HG02938 (cell line): ENCODE data around the gene GIT2.
"Not testable (repeated sequence)": the region's sequence is repeated elsewhere in the genome, so short reads cannot be mapped to it uniquely, and the experiment has no call there.

ENCODE experiments used
- ATAC-seq: cut with Tn5 transposase; IDR thresholded peaks from one replicate; pipeline ENCODE4 v1.9.1; 2021; ENCODE audit warnings: mild to moderate bottlenecking, moderate library complexity; ENCODE audit not compliant: unreplicated experiment

Gene GIT2, protein sequence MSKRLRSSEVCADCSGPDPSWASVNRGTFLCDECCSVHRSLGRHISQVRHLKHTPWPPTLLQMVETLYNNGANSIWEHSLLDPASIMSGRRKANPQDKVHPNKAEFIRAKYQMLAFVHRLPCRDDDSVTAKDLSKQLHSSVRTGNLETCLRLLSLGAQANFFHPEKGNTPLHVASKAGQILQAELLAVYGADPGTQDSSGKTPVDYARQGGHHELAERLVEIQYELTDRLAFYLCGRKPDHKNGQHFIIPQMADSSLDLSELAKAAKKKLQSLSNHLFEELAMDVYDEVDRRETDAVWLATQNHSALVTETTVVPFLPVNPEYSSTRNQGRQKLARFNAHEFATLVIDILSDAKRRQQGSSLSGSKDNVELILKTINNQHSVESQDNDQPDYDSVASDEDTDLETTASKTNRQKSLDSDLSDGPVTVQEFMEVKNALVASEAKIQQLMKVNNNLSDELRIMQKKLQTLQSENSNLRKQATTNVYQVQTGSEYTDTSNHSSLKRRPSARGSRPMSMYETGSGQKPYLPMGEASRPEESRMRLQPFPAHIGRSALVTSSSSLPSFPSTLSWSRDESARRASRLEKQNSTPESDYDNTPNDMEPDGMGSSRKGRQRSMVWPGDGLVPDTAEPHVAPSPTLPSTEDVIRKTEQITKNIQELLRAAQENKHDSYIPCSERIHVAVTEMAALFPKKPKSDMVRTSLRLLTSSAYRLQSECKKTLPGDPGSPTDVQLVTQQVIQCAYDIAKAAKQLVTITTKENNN

DNA sequence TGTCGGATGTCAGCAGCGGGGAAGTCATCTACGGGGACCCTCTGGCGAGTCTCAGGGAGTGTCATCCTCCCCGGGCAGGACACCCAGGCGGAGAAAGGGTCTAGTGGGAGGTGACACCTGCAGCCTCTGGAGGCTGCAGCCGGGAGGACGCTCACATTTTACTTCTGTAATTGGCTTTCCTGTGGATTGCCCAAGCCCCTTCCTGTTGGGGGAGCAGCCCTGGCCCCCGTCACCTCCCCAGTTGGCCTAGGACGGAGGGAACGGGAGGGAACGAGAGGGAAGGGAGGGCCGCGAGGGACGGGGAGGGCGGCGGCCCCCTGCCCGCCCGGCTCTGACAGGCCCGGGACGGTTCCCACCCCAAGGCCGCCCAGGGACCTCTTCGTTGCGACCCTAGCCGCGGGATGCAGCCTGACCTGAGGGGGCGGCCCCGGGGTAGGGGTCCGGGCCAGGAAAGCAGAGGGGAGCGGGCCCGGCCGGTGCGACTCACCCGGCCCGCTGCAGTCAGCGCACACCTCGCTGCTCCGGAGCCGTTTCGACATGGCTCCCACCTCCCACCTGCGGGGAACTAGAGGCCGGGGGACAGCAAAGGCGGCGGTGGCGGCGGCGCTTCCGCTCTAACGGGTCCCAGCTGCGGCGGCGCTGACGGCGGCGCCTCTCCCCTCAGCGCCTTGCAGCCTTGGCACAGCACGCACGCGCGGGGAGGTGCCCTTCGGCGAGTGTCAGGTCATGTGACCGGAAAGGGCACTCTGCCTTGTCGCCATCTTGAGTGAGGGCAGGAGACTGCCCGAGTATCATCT, at the start of gene GIT2:
Gene GIT2, minus strand, starts transcription at position 683 of the 797 bp plus-strand sequence. Its CDS starts 144 bp downstream, at position 539.
- peak; percentile 53 for ATAC-seq

DNA sequence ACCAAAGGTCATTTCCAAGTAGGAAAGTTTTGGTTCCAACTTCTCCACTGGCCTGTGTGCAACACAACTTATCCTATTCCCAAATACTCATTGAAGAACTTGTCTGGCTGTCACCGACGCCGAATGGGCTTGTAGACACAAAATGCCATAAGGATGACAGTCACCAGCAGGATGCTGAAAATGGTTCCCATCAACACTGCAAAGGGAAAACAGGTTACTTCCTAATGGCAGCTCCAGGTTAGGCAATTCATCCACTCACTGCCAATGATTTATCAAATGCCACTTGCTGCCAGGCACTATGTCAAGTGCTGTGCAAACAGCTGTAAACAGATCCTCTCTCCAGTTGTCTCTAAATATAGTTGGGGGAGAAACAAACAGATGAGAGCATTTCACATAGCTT, 46.1 kb upstream of the GIT2 start:
- ATAC-seq: no peak

DNA sequence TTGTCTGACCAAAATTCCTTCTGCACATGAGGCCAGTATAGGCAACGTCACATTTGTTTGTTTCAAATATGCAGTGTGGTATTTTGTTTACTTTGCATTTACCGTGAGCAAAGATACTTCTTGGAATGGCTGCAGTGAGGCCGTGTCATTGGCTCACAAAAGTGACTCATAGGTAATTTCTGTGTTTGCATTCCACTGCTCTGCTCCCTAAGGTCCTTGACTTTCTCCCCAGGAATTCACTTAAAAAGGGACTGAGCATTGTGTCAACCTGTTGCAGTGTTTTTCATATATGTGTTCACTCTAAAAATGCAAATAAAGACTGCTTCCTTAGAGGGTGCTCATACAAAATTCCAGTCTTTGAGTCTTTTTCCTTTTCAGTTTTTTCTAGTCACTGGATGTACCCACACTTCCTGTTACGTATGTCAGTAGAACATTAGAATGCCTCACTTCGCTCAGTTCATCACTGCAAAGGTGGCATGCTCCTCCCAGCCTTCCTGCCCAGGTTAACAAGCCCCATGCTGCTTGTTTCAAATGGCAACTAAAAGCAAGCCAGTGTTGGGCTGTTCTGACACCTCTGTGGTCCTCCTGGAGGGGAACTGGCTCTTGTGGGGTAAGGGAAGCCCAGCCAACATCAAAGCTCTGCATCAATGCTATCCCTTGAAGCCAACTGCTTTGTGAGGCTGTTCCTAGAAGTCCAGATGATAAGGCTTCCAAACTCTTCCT, 43.1 kb upstream of the GIT2 start:
- ATAC-seq: no peak

DNA sequence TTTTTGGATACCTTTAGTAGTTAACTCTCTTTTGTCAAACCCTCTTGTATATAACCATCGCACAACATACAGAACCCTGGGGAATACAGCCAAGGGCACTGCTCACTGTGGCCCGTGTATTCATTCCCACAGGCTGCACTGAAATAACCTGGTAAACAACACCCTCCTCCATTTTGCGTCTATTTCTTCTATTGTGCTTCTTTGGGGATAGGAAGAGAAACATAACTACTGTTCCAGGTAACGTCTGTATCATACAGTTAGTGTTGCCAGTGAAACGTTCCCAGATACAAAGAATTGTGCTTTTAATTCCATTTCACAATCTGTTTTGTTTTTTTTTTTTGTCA, 42.5 kb upstream of the GIT2 start:
- no peak for ATAC-seq

DNA sequence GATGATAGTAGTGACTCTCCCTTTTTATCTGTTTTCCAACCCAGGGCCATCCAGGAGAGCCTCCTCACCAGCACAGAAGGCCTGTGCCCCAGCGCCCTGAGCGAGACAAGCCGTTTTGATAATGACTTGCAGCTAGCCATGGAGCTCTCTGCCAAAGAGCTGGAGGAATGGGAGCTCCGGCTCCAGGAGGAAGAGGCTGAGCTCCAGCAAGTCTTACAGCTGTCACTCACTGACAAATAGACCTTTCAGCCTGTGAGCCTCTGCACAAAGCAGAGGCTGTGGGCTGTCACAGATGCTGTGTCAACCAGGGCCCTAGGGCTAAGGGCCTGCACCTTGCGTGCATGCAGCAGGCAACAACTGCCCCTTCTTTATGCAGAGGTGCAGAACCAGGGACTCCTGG, 41.1 kb upstream of the GIT2 start:
- ATAC-seq: no peak

DNA sequence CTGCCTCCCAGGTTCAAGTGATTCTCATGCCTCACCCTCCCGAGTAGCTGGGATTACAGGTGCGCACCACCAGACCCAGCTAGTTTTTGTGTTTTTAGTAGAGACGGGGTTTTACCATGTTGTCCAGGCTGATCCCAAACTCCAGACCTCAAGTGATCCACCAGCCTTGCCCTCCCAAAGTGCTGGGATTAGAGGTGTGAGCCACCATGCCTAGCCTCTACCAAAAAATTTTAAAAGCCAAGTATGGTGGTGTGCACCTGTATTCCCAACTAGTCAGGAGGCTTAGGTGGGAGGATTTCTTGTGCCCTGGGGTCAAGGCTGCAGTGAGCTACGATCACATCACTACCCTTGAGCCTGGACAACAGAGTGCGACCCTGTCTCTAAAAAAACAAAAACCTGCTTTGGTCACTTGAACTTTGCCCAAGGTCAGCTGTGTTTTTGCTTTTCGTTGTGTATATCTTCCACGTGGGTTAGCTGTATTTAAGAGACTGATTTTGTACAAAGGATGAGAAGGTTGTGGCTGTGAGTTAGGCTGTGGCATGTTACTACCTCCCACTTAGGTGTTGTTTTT, 39.5 kb upstream of the GIT2 start:
- ATAC-seq: no peak

DNA sequence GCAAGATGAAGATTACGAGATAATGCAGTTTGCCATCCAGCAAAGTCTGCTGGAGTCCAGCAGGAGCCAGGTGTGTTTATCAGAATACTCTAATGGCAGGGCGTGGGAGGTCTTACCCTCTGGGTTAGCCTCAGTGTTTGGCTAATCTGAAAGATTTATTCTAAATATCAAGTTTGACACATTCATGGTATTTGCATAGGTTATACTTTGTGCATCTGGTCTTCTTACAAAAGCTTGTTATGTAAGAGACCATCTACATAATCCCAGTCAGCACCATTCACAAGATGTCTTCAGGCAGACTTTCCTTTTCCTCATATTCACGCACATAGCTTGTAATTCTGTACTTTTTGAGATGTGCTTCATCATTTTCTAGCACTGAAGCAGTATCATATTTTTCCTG, 37.7 kb upstream of the GIT2 start:
- ATAC-seq: no peak

DNA sequence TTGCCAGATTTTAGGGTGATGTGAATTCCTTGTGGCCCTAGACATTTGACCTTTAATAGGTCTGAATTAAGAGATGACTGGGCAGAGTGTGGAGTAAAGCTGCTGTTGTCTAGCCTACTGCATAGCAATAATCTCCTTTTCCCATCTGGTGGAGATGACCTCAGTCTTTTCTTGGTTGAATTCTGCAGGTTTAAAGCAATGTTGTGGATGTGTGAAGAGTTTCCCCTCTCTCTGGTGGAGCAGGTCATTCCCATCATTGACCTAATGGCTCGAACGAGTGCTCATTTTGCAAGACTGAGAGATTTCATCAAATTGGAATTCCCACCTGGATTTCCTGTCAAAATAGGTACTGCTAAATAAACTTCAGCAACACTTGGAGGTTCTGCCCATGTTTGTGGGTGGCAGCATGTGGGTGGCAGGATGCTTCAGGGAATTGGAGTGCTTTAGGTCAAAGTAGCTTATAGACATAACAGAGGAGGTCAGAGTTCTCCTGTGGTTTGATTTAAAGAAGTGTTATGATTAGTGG, 33.2 kb upstream of the GIT2 start:
- no peak for ATAC-seq

DNA sequence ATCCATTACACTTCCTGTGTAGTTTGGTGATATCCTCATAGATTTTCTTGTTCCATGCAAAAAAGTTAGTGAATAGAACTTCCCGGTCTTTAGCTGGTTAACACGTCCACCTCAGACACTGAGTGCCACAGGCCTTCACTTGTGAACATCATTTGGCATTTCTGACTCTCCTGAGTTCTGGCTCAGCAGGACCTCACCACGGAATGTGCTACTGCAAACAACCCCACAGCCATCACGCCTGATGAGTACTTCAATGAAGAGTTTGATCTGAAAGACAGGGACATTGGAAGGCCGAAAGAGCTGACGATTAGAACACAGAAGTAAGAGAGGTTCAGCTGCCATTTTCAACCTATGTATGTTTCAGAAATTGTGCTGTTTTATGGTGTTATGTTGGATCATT, 32.2 kb upstream of the GIT2 start:
- no peak for ATAC-seq

DNA sequence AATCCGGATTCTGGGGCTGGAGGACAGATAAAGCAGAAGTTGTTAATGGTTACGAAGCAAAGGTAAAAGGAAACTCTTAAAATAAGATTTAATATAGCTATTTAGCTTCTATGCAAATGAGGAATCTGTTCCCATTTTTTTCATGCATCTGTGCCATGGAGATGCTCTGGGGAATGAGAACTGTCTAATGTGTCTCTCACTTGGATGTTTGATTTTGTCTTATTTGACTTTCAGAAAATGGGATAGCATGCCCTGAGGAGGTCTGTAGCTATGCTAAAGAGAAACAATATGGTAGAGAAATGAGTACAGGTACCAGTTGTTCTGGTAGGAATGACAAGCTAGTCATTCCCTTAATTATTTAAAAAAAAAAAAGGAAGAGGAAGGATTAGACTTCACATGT, 27.9 kb upstream of the GIT2 start:
- ATAC-seq: no peak

DNA sequence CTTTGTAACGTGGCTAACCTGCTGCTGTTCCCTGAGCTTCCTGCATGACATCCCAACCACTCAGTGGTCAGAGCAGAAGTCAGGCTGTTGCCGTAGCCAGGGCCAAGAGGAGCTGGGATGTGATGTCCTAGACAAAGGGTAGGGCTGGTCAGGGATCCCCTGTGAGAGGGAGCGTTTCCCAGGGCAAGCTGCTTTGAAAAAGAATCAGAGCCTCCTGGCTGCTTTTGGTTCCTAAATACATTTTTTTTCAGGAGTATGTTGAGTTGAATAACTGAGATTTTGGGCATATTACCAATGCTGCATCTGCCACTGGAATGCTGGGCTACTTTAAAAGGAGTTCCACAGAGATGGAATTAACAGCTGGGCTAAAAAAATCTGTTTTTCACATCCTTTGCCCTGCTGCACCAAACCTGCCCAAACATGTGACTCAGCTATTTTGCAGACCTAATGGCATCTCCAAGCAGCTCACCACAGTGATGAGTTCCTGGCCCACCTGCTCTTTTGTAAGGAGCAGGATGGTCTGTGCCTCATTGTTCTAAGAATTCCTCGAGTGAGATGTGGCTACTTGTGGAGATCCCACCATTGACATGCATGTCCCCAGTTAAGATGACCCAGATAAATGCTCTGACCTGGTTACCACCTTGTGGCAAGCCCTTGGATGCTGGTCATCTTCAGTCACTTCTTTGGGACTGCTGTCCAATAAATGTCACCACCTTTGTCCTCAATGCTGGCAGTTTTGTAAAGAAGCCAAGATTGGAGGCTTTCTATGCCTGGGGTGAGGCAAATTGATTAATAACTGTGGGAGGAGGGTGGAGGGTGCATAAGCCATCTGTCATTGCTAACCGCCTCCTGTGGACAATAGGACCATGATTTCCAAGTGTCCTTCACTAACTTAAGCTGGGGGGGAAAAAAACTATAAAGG, 27.2 kb upstream of the GIT2 start:
- no peak for ATAC-seq

DNA sequence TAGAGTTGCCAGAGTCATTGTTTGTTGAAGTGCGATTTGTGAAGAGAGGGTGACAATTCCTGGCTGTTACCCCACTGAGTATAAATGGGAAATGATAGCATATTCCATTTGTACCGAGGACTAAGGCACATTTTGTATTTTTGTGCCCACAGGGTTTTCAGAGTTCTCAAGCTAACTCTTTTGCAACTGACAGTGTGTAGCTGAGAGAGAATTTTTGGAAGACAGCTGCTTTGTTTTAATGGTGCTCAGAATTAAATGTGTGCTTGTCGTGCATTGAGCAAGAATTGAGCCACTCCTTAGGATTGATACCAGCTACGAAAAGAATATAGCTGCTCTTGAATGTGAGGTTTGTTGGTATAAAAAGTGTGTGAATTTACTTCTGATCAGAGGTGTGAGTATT, 24.8 kb upstream of the GIT2 start:
- ATAC-seq: no peak

DNA sequence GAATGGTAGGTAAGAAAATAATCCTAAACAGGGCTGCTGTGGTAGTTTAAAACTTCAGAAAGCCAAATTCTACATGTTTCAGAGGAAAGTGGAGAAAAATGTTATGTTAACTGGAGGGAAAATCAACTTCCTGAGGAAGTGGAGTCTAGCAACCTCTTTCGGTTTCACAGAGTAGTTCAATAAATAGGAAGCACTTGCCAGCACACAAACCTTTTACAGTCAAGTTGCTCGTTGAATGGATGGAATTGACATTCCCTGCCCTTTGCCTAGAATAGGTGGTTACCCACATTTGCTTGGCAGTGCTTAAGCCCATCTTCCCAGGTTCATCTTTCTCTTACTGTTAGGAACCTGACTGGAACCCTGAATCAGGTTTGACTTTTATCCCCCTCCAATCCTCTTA, 19.0 kb upstream of the GIT2 start:
- ATAC-seq: no peak

DNA sequence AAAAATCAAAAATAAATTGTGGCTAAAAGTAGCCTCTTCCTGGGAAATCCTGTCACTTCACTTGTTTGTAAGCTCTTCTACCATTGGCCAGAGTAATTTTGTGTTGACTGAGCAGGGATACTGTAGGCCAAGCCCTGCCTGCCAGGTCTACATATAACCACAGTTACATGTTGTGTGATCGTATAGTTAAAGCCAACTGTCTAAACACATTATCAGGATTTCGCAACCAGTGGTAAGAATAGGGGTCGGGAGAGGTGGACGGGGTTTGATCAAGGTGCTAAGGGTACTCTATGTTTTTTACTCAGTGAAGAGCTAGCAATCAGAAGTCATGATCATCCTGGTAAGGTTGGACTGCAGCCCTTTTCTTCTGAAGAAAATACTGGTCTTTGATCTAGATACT, 16.5 kb upstream of the GIT2 start:
- no peak for ATAC-seq

DNA sequence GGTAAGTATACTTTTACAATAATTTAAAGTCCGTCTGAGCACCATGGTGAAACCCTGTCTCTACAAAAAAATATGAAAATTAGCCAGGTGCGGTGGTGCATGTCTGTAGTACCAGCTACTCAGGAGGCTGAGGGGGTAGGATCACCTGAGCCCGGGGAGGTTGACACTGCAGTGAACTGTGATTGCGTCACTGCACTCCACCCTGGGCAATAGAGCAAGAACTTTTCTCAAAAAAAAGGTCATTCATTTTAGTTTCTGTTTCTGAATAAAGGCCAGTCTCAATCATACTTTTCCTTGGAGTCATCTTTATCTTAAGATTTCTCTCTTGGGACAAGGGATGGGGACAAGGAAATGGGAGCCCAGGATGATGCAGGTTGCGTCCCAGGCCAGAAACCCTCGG, 16.0 kb upstream of the GIT2 start:
- peak; percentile 50 for ATAC-seq

DNA sequence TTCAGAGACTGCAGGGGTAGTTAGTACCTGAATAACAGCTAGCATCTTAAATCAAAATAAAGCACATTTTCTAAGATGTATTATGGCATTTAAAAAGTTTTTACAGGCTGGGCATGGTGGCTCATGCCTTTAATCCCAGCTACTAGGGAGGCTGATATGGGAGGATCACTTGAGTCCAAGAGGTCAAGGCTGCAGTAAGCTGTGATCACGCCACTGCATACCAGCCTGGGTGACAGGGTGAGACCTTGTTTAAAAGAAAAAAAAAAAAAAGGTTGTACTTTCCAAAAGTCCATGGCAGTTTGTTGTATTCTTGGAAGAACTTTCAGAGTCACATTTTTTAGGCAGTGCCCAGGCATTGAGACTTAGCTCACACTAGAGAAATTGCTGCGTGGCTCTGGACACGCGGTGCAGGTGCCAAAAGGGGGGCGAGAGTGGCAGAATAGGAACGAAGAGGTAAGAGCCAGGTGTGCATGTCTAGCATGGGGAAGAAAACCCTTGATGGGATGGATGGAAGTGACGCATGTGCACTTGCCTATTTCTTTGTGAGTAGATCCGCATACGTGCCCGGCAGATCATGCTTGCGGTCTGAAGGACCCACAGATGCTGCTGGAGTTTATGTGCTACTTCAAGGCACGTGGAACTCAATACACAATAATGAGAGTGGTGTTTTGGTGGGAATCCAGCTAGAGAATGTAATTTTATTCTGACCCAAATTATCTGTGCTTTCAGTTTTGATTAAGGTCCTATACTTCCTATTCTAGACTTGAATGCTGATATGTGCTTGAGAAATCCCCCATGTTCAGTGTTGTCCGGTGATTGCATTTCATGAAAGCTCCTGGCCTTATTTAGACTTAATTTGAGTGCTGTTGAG, 14.9 kb upstream of the GIT2 start:
- no peak for ATAC-seq

DNA sequence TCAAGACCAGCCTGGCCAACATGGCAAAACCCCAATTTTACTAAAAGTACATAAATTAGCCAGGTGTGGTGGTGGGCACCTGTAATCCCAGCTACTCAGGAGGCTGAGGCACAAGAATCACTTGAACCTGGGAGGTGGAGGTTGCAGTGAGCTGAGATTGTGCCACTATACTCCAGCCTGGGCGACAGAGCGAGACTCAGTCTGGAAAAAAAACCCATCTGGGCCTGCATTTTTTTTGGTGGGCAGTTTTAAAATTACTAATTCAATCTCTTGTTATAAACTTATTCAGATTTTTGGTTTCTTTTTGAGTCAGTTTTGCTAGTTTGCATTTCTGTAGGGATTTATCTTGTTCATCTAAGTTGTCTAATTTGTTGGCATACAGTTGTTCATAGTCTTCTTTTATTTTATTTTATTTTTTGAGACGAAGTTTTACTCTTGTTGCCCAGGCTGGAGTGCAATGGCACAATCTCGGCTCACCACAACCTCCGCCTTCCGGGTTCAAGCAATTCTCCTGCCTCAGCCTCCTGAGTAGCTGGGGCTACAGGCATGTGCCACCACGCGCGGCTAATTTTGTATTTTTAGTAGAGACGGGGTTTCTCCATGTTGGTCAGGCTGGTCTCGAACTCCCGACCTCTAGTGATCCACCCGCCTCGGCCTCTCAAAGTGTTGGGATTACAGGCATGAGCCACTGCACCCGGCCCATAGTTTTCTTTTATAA, 12.7 kb upstream of the GIT2 start:
- ATAC-seq: not testable (repeated sequence)

DNA sequence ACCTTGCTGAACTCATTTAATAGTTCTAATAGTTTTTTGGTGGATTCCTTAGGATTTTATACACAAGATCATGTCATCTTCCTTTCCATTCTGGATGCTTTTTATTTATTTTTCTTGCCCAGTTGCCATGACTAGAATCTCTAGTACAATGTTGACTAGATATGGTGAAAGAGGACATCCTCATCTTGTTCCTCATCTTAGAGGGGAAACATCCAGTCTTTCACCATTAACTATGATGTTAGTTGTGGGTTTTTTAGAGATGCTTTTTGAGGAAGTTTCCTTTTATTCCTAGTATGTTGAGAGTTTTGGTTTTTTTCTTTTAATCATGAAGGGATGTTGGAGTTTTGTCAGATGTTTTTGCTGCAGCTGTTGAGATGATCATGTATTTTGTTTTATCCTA, 11.7 kb upstream of the GIT2 start:
- no peak for ATAC-seq
